Superior temporal gyrus (tissue), 1 donor: ENCODE measurements around the gene ZNF784.
A peak's percentile ranks its signal among the peaks of the same experiment; 100 is the strongest.

Experiments used
- DNase-seq: peaks from one replicate; pipeline ENCODE4 v3.0.0-alpha.2; 2016; ENCODE audit errors: extremely low spot score

Gene ZNF784

DNA sequence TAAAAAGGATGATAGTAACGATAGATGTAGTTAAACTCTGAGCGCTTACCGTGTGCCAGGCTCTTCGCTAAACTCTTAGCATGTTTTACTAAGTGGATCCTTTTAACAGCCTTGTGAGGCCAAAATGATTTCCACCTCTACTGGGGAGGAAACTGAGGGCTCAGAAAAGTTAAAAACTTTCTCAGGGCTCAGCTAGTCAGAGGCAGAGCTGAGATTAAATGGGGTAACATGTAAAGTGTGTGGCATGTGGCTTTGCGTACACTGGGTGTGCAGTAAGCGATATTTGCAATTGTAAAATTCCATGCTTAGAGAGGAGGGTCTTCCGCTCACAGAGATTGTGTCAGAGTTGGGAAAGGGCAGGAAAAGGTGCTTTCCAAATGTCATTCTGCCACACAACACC lies 32.2 kb upstream of the ZNF784 start:
- DNase-seq: no peak

DNA sequence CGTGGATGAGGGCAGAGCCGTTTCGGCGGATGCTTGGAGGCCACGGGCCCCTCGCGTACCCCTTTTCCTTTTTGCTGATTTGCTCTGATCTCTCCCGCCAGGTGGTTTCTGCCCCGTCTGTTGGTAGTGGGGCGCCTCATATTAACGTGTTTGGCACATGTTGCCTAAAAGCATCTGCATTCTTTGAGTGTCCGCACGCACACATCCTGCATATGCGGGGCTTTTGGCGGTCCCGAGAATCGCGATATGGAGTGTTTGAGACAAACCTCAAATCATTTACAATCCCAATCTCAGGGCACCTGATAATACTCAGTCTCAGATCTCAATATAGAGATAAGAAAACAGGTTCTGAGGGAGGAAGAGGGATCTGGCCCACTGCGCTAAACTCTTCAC lies 31.3 kb upstream of the ZNF784 start:
- DNase-seq: no peak

DNA sequence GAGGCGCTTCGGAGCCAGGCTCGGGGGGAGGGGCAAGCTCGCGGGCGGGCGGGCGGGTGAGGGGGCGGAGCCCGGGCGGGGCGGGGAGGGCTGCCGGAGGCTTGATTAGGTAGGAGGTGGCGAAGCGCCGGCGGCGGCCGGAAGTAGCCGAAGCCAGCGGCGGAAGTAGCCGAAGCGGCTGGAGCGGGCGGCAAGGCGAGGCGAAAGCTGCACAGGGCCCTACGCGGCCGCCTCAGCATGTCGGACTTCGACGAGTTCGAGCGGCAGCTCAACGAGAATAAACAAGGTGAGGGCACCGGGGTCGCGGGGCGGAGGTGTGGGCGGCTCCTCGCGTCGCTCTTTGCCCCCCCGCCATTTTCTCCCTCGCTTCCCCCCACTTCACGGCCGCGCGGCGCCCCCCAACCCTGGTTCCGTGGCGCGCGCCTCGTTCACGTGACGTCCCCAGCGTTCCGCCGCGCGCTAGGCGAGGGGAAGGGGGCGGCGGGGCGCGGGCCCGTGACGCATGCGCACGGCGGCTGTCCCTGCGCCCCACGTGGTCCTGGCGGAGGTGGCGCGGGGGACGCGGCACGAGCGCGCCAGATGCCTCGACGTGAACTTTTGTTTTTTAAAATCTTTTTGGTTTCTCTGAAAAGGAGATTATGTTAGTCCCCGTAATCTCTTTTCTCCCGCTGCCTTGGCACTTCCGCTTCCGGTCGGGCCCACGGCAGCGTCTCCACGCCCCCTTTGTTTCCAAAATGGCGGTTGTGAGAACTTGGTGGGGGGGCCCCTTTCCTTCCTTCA lies 30.7 kb upstream of the ZNF784 start, which contains the start of gene U2AF2:
TSS of gene U2AF2 (plus strand) at position 168 of the 780 bp plus-strand sequence. CDS start at position 238, 70 bp downstream.
- peak; percentile 79 for DNase-seq

DNA sequence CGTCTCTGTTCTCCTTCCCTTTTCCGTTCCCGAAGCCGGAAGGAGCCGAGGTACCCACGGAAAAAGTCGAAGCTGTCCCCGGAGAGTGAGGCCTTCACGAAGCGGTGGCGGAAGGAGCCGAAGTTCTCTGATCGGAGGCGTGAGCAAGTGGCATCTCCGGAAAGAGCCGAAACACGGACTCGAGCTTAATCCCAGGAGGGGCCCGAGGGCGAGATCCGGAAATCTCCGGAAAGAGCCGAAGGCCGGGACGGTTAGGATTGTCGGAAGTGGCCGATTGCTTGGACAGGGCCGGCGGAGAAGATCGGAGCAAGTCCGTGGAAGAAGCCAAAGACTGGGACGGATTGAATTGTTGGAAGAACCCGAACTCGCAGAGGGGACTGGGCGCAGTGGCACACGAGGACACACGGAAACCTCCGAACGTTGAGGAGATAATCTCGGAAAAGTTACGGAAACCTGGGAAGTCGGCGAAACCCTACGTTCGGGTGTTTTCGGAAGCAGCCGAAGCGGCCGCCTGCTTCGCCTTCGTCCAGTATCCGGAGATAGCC lies 30.0 kb upstream of the ZNF784 start:
- DNase-seq: peak; percentile 99

DNA sequence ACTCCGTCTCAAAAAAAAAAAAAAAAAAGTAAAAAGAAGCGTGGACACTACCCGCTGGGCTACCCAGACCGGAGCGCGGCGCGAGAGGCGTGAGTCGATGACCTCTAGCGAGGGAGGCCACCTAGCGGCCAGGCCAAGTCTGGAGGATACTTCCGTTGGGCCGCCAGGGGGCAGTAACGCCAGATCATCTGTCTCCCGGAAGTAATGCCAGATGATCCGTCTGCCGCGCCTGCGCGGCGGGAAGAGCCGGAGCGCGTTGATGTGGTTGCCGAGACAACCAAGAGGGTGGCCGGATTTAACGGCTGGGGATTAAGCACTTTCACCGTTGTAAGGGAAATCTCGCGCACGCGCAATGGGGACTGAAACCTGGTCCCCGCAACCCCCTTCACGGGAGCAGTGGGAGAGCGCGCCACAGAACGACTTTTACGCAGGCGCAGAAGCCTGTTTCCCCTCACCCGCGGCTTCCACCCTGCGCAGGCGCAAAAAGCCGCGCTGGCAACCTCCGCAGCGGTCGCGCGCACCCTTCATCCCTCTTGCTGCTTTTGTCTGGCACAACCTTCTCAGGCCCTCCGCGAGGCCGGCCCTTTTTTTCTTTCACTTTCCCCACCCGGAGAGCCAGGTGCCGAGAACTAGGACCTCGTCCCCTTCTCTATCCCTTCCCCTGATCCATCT lies 29.4 kb upstream of the ZNF784 start:
- DNase-seq: peak; percentile 99

DNA sequence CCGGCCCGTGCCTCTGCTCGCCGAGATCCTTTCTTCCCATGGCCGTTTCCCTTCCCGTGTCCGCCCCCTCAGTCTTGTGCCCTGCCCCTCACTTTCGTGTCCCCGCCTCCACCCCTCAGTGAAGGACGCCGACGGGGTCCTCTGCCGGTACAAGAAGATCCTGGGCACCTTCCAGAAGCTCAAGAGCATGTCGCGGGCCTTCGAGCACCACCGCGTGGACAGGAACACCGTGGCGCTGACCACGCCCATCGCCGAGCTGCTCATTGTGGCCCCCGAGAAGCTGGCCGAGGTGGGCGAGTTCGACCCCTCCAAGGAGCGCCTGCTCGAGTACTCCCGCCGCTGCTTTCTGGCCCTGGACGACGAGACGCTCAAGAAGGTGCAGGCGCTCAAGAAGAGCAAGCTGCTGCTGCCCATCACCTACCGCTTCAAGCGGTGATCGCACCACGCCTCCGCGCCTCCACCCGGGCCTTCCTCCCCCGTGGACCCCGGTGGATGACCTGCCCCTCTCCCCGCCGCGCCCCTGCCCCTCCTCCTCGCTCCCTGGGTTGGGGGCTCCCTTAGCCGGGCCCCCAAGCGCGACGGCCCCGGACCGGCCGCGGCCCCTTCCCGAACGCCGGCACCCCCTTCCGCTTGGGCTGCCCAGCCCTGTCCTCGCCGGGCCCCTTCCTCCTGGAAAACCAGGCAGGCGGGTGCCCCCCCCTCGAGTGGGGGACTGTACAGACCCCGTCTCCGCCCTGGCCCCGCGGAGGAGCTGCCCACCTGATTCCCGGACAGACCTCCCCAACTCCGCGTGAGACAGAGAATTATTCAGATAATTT lies 28.2 kb upstream of the ZNF784 start:
- DNase-seq: no peak

DNA sequence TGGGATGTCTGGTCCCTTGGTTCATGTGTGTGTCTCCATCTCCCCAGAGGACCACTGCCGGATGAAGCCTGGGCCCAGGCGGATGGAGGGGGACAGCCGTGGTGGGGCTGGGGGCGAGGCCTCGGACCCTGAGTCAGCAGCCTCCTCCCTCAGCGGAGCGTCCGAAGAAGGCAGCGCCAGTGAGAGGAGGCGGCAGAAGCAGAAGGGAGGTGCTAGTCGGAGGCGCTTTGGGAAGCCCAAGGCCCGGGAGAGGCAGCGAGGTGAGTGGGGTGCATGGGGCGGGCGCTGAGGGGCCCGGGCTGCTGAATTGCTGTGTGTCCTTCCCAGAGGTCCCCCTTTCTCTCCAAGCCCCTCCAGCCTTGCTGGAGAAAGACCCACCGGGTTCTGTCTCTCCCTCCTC lies 26.9 kb upstream of the ZNF784 start:
- DNase-seq: no peak

DNA sequence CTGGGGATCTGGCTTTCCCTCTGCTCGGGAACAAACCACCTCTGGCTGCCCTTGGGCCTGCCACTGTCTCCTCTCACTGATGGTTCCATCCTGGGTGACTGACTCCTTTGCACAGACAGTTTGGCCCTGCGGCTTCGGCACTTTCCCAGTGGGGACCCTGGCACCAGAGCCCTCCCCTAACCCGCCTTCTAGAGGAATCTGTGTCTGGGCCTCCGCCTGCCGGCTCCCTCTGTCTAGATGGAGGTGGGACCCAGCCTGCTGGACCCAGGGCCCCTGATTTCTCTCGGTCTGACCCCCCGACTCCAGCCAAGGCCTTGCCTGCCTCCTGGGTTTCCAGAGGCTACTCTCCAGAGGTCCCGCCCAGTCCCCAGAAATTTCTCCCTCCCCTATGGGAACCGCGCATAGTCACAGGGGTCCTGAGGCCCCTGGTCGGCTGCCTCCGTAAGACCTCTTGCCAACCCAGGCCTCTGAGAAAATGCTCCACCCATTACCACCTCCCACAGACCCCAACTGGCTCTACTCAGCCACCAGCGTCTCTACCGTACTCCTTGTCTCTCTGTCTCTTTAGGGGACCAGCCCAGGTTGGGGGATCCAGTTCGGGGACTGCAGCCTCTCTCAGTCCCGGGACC lies 26.4 kb upstream of the ZNF784 start:
- no peak for DNase-seq

DNA sequence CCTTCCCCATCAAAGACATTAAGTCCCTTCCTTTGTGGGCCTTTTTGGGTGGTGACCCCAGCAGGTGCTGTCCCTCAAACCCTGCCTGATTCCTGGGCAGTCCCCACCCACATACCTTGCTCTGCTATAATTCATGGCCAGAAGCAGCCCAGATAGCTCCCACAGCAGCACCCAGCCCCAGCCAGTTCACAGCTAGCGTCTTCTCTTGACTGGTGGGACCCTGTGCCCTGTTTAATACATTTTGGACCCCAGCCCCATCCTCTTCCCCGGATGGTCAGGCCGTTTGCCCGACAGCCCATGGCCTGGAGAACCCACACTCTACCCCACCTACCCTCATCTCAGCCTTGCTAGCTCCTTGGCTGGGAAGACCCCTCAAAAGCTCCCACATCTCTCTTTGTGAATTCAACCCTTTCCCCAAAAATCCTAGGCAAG lies 25.8 kb upstream of the ZNF784 start:
- DNase-seq: no peak

DNA sequence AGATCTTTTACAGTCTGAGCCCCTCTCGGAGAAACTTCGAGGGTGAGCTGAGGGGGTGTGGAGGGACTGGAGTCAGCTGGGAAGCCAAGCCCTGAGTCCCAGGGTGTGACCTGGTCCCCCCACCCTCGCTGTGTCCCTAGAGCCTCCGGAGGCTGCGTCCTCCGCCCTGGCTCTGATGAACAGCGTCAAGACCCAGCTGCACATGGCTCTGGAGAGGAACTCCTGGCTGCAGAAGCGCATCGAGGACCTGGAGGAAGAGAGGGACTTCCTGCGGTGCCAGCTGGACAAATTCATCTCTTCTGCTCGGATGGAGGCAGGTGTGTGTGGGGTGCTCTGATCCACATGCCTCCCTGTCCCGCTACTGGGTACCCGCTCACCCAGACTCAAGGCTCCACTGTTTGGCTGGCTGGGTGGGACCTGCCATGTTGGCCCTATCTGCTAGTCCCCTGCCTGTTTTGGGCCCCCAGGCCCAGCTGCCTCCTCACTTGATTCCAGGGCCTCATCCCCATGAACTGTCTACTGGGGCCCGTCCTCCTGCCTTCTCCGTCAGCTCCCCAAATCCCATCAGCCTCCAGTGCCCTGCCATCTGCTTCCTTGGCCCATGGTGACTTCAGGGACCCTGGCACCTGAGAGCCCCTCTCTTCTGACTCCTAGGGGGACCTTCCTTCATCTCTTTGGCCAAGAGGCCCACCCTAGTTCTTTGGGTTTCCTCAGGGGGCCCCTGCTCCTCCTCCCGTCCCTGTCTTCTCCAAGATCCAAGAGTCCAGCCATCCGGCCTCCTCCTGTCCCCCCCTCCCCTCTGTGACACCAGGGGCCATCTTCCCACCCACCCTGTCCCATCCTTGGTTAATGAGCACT lies 25.1 kb upstream of the ZNF784 start:
- no peak for DNase-seq

DNA sequence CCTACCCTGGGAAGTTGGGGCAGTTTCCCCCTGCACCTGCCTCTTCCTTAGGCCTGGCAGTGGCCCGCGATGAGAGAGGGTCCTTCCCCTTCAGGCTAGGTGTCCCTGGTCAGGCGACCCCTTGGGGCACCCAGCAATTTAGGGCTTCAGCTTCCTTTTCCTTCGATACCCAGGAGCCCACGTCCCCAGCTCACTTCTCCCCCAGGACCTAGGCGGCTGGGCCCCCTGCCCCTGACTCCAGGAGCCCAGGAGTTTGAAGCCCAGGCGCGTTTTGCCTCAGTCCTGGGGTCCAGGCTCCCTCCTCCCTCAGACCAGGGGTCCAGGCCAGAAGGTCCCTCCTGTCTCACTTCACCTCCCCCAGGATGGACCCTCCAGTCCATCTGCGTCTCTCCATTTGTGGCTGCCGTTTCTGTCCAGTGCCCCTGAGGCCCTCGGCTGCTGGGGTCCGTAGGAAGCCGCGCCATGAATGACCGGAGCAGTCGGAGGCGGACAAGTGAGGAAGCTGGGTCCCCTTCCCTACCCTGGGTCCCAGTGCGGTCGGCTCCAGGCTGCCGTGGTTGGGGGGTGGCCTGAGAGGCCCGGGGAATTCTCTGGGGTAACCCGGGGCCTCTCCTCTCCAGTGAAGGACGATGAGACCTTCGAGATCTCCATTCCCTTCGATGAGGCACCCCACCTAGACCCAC lies 24.4 kb upstream of the ZNF784 start:
- DNase-seq: no peak

DNA sequence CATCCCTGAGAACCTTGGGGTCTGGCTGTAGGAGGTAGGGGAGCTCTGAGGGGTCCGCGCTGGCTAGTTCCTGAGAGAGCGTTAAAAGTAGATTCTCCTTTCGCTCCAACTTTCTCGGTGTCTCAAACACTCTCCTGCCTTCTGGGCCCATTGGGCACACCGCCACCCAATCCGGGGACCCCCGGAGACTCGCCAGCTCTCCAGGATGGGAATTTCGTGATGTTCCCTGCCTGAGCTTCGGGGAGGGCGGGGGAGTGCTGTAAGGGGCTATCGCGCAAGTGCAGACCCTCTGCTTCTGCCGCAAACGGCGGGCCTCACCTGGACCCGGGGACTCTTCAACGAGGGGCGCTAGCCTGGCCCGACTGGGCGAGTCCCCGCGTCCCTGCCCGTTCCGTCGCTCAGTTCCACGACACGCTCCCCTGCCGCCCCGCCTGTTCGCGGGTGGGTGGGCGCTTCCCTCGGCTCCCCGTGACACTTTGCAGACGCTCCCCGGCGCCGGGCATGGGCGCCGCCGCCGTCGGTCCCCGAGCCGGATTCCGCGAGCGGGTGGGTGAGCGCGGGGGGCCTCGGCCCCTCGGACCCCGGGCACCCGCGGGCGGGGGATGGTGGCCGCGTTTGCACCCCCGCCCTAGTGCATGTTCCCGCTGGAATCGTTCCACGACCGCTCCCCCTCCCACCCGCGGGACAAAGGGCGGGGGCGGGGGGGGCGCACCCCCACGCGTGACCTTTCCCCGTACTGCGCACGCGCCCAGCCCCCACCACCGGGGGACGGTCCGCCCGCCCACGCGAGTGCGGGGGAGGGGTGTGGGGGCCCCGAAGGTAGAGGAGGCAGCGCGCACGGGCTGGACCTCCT lies 23.6 kb upstream of the ZNF784 start, which contains the start of gene CCDC106:
TSS of gene CCDC106 (plus strand) at position 481 of the 853 bp plus-strand sequence. CDS start 835 bp downstream, outside the sequence.
- DNase-seq: peak; percentile 69

DNA sequence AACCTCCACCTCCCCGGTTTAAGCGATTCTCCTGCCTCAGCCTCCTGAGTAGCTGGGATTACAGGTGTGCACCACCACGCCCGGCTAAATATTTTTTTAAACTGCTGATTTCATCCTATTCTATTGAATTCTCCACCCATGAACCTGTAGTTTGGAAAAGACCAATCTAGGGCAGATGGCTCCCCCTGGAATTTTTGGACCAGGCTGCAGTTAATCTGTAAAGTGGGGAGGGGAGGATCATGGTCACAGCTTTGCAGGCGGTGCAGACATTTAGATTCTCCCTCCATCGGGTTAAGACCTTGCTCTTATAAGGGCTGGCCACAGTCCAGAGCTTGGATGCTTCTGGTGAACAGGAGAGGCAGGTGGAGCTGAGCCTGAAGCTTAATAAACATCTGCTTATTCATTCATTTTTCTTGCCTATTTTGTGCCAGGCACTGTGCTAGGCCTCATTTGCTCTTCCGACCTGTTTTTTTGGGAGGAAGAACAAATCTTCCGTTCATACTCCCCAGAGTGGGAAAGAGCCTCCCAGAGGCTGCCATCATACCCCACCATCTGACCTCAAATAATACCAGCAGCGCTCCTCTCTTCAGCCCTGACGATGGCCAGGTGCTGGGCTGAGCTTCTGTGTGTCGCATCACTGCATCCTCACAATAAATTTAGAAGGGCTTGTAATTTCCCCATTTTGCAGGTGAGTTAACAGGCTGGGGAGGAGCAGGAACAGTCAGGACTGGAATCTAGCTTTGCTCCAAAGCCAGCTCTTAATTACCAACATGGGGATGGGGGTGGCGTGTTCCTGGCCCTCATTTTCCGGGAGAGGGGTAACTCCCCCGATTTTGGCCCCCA lies 22.7 kb upstream of the ZNF784 start:
- no peak for DNase-seq

DNA sequence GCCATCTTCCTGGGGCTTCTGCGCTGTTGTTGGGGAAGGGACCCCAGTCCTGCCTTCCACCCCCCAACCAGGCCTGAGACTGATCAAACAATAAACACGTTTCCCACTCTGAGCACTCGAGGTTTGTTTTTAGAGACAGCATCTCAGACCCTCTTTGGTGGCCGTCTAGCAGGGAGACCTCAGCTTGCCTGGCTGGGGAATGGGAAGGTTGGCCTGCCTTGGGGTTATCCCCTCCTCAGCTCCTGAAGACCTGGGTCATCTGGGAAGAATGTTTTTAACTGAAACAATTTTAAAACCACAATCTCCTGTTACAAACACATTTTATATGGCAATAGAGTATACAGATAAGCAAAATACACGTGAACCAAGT lies 21.1 kb upstream of the ZNF784 start:
- DNase-seq: no peak

DNA sequence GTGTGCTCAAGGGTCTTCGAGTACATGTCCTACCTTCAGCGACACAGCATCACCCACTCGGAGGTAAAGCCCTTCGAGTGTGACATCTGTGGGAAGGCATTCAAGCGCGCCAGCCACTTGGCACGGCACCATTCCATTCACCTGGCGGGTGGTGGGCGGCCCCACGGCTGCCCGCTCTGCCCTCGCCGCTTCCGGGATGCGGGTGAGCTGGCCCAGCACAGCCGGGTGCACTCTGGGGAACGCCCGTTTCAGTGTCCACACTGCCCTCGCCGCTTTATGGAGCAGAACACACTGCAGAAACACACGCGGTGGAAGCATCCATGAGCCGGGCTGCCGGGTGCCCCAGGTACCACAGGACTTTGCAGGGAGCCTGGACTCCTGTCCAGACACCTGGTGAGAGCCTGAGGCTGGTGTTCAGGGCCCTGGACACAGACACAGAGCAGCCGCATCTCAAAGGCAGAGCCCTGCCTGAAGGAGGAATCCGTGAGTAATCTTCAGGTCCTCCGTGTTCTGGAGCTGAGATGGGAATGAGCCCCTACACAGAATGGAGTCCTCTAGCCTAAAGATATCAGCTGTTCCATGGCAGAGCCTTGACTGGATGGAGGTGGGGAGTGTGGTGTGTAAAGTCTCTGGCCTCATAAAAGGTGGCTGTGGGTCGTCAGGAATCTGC lies 20.6 kb upstream of the ZNF784 start:
- DNase-seq: no peak

DNA sequence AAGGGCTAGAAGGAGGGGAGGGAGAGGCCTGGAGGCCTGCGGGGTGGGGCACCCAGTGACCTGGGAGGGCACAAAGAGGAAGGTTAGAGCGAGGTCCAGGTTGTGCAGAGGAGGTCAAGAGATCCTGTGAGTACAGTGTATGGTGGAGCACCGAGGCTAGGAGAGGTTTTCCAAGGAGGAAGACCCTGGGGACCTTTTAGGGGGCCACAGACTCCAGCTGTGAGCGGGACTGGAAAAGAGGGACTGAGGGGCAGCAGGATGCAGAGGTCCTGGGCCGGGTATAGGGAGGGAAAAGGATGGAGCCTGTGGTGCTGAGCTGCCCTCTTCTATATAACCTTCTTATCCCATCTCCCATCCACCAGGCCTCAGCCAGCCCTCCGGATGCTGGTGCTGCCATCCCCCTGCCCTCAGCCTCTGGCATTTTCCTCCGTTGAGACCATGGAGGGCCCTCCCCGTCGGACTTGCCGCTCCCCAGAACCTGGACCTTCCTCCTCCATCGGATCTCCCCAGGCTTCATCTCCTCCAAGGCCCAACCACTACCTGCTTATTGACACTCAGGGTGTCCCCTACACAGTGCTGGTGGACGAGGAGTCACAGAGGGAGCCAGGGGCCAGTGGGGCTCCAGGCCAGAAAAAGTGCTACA lies 19.9 kb upstream of the ZNF784 start:
- DNase-seq: no peak

DNA sequence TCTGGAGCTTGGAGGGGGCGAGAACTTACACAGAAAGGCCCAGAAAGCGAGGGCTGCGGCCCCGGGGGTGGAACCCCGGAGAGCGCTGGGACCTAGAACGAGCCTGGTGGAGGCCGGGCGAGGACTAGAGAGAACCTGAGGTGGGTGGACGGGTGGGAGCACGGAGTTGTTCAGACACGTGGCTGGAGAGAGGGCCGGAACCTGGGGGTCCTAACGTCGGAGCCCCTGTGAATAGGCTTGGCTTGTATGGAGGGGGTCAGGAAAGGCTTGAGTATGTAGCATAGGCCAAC lies 19.5 kb upstream of the ZNF784 start:
- DNase-seq: no peak
